RWPE1 (cell line): ENCODE measurements around the gene NEO1.

ENCODE experiments used
- CTCF ChIA-PET: fragments of 350-600 bp; sonication (Branson Sonifier 250); formaldehyde crosslinking; extraction: SDS; loops from one replicate; lab custom pipeline; 2021; lab: Yijun Ruan, JAX
- POLR2A ChIA-PET: fragments of 400-600 bp; formaldehyde crosslinking; extraction: SDS; loops from one replicate; lab custom pipeline; 2020; ENCODE audit warnings: antibody characterized with exemption; ENCODE audit not compliant: low non-redundant PET; lab: Yijun Ruan, JAX
- DNase-seq: peaks from one replicate; pipeline ENCODE4 v3.0.0; 2012; ENCODE audit warnings: low spot score
- H3K27ac ChIP-seq: fragments of 450-650 bp; 2 replicates; pipeline ENCODE4 v1.5.1; 2017
- CTCF ChIP-seq: fragments of 450-650 bp; conservative IDR thresholded peaks from 2 replicates; pipeline ENCODE4 v1.5.1; 2017; ENCODE audit warnings: low read depth, mild to moderate bottlenecking

NEO1 gene

GRCh38 chr15:73341886-73342600 lies 289.8 kb downstream of the NEO1 start:
- no peak for TF ChIP-seq CTCF
- CTCF ChIA-PET = no interaction called here
- no peak overlapping the region for H3K27ac ChIP-seq
- DNase-seq = no peak
- POLR2A ChIA-PET = no interaction called here

GRCh38 chr15:73344056-73344455 lies 291.8 kb downstream of the NEO1 start:
- CTCF ChIA-PET = no interaction called here
- DNase-seq = no peak
- TF ChIP-seq CTCF = no peak
- no peak overlapping the region for H3K27ac ChIP-seq
- POLR2A ChIA-PET = no interaction called here

- H3K27ac ChIP-seq = no peak overlapping the region
- POLR2A ChIA-PET = no interaction called here
- no peak for TF ChIP-seq CTCF
- no peak for DNase-seq
- CTCF ChIA-PET = no interaction called here
These were observed 293.4 kb downstream of the NEO1 start for GRCh38 chr15:73345658-73346057.

GRCh38 chr15:73346735-73347312 lies 294.6 kb downstream of the NEO1 start:
- ChIA-PET CTCF (interaction anchor here (0.7 kb wide), 1 partner anchor 9 kb away, joined by 4 read pairs; no protein-coding TSS in a partner anchor), POLR2A (no interaction called here)
- DNase-seq = peak; percentile 73
- no peak overlapping the region for H3K27ac ChIP-seq
- no peak for TF ChIP-seq CTCF

GRCh38 chr15:73349191-73349590 lies 296.9 kb downstream of the NEO1 start:
- CTCF ChIA-PET = interaction anchor here (0.6 kb wide), 1 partner anchor 11 kb away, joined by 3 read pairs; no protein-coding TSS in a partner anchor
- no peak for TF ChIP-seq CTCF
- no peak for DNase-seq
- POLR2A ChIA-PET = no interaction called here
- H3K27ac ChIP-seq = no peak overlapping the region

- TF ChIP-seq CTCF = no peak
- no peak overlapping the region for H3K27ac ChIP-seq
- ChIA-PET POLR2A (no interaction called here), CTCF (no interaction called here)
- no peak for DNase-seq
These were observed 299.8 kb downstream of the NEO1 start for GRCh38 chr15:73352082-73352481.
